Measurements from ENCODE around the gene ZNF275. TPM values are rescaled to one million over a fixed set of nuclear protein-coding genes. Genes with fewer than 3 reads are reported as not detected.

ZNF275 gene
- total and polyA plus RNA-seq, 2 of the 8 experiments (the other 6 are each of a cell fraction or from before 2014, with no cell fraction given): 8.2 to 9.1 TPM

DNA sequence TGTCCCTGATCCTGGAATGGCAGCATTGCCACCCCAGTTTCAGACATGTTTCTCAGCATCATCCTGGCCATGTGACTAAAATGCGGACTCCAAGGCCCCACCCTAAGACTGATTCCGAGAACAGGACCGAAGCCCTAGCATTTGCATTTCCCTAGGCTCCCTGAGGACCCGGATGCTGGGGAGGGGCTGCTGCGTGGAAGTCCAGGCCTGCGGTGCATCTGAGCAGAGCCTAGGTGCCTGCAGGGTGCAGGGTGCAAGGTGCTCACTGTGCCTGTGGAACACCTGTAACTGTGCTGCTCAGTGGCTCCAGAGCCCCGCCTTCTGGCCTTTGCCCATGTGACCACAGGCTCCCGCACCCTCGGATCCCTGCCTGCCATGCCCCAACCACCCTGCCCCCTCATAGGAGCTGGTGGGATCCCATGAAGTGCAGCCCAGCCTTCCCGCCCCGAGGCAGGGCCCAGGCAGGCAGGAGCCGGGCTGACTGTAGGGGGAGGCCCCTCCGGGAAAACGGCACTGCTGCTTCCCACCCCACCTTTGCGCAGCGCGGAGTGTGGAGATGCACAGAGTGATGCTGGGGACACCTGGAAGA, 27.3 kb upstream of the ZNF275 start:
- Histone ChIP-seq H3K79me2 (ENCODE audit: control insufficient read depth in 1 of 2, insufficient read depth in 2 of 2, low read length in 2 of 2) (no peaks in the 10 kb centered on the region), H3K4me3 (ENCODE audit: extremely low read depth in 1 of 4, insufficient read depth in 2 of 4, low read depth in 3 of 4, low read length in 4 of 4) (no peak overlapping the region), H3K9ac (replicated peaks in 1 of 4; ENCODE audit: extremely low read depth in 1 of 4, low read depth in 3 of 4, low read length in 3 of 4) (no peak overlapping the region), H4K8ac (ENCODE audit: extremely low read depth, insufficient read depth, low read length) (no peak overlapping the region), H3K4me2 (ENCODE audit: insufficient read depth in 1 of 2, low read depth in 2 of 2, low read length in 2 of 2) (no peak overlapping the region), H4K91ac (replicated peaks; ENCODE audit: insufficient read length, low read length) (no peak overlapping the region), H3K18ac (ENCODE audit: extremely low read depth, low read length) (no peak overlapping the region), H2BK120ac (replicated peaks; ENCODE audit: low read depth, low read length) (no peak overlapping the region), H3K23me2 (ENCODE audit: low read depth, low read length) (no peaks in the 10 kb centered on the region), H2AFZ (ENCODE audit: low read length) (no peak overlapping the region), H4K5ac (ENCODE audit: insufficient read length, low read depth, low read length) (no peak overlapping the region), H3K23ac (ENCODE audit: insufficient read length) (no peak overlapping the region), H2AK5ac (ENCODE audit: low read depth, low read length) (no peak overlapping the region), H3K27me3 (replicated peaks in 1 of 4; ENCODE audit: control insufficient read depth in 3 of 4, extremely low read depth in 1 of 4, insufficient read depth in 3 of 4, low read length in 3 of 4) (no peaks in the 10 kb centered on the region), H2BK5ac (ENCODE audit: low read depth, low read length) (no peak overlapping the region), H3K79me1 (ENCODE audit: low read depth, low read length) (no peaks in the 10 kb centered on the region), H2BK15ac (ENCODE audit: low read length) (no peak overlapping the region), H3K4me1 (replicated peaks in 1 of 4; ENCODE audit: control insufficient read depth in 3 of 4, insufficient read depth in 4 of 4, low read length in 3 of 4) (no peaks in the 10 kb centered on the region; a peak in 1 of 7 replicates), H3K9me3 (ENCODE audit: insufficient read depth in 2 of 2, low read depth in 1 of 2, low read length in 1 of 2) (no peaks in the 10 kb centered on the region), H3K14ac (ENCODE audit: insufficient read length) (no peak overlapping the region), H3K4ac (replicated peaks; ENCODE audit: insufficient read length, low read depth, low read length) (no peak overlapping the region), H2BK12ac (ENCODE audit: low read depth, low read length) (no peak overlapping the region), H3K56ac (replicated peaks; ENCODE audit: insufficient read length, low read depth, low read length) (no peak overlapping the region), H2BK20ac (ENCODE audit: low read length) (no peak overlapping the region), H3K27ac (ENCODE audit: low read depth, low read length) (no peak overlapping the region), H4K20me1 (replicated peaks in 1 of 2; ENCODE audit: control insufficient read depth in 1 of 2, insufficient read depth in 2 of 2, low read length in 2 of 2) (no peaks in the 10 kb centered on the region), H3K36me3 (ENCODE audit: control insufficient read depth in 2 of 4, insufficient read depth in 4 of 4, low read length in 3 of 4) (no peaks in the 10 kb centered on the region)
- no peak for FAIRE-seq
- TF ChIP-seq, protein P1, sequence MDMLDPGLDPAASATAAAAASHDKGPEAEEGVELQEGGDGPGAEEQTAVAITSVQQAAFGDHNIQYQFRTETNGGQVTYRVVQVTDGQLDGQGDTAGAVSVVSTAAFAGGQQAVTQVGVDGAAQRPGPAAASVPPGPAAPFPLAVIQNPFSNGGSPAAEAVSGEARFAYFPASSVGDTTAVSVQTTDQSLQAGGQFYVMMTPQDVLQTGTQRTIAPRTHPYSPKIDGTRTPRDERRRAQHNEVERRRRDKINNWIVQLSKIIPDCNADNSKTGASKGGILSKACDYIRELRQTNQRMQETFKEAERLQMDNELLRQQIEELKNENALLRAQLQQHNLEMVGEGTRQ (IDR thresholded peaks at IDR 0.05; ENCODE audit: low read length): no peak
- TF ChIP-seq SAP30 (IDR thresholded peaks at IDR 0.05; ENCODE audit: insufficient read depth, insufficient replicate concordance, low read length) (no peak), KDM4A (IDR thresholded peaks at IDR 0.05; ENCODE audit: low read depth, low read length, severe bottlenecking) (no peak), POLR2AphosphoS5 (IDR thresholded peaks at IDR 0.05; ENCODE audit: low read depth, low read length) (no peak), NANOG (IDR thresholded peaks at IDR 0.05; ENCODE audit: insufficient read depth, low read depth, low read length, poor library complexity, severe bottlenecking) (no peak), BACH1 (IDR thresholded peaks at IDR 0.05; ENCODE audit: low read length) (no peak), SP2 (IDR thresholded peaks at IDR 0.05; ENCODE audit: low read length) (no peak)
- TF ChIP-seq, protein P2, sequence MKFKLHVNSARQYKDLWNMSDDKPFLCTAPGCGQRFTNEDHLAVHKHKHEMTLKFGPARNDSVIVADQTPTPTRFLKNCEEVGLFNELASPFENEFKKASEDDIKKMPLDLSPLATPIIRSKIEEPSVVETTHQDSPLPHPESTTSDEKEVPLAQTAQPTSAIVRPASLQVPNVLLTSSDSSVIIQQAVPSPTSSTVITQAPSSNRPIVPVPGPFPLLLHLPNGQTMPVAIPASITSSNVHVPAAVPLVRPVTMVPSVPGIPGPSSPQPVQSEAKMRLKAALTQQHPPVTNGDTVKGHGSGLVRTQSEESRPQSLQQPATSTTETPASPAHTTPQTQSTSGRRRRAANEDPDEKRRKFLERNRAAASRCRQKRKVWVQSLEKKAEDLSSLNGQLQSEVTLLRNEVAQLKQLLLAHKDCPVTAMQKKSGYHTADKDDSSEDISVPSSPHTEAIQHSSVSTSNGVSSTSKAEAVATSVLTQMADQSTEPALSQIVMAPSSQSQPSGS (IDR thresholded peaks at IDR 0.05; ENCODE audit: low read length): no peak
- DNase-seq (ENCODE audit: low read depth in 1 of 2, low spot score in 2 of 2): no peak
- ChIA-PET CTCF (ENCODE audit: partially characterized antibody) (no interaction called here), POLR2A (ENCODE audit: partially characterized antibody) (no interaction called here)
- whole genome bisulfite sequencing, 2 experiments (ENCODE audit: extremely low coverage in 1 of 2, insufficient coverage in 1 of 2, insufficient read length in 1 of 2, insufficient replicate concordance in 2 of 2, low coverage in 1 of 2, low lambda C conversion rate in 2 of 2, missing lambda C conversion rate in 1 of 2): 84% methylated on average over 8 of the region's 17 CpGs; no CpG with 5 or more reads in 1 of the 2 experiments

All from H1 (cell line).